GM19023 (cell line): Measurements from ENCODE around the gene PLVAP.
"Not testable (repeated sequence)": the region's sequence is repeated elsewhere in the genome, so short reads cannot be mapped to it uniquely, and the experiment has no call there.

Experiments
- ATAC-seq: cut with Tn5 transposase; IDR thresholded peaks from one replicate; pipeline ENCODE4 v1.9.1; 2021; ENCODE audit warnings: mild to moderate bottlenecking, moderate library complexity; ENCODE audit not compliant: unreplicated experiment

Gene PLVAP

DNA sequence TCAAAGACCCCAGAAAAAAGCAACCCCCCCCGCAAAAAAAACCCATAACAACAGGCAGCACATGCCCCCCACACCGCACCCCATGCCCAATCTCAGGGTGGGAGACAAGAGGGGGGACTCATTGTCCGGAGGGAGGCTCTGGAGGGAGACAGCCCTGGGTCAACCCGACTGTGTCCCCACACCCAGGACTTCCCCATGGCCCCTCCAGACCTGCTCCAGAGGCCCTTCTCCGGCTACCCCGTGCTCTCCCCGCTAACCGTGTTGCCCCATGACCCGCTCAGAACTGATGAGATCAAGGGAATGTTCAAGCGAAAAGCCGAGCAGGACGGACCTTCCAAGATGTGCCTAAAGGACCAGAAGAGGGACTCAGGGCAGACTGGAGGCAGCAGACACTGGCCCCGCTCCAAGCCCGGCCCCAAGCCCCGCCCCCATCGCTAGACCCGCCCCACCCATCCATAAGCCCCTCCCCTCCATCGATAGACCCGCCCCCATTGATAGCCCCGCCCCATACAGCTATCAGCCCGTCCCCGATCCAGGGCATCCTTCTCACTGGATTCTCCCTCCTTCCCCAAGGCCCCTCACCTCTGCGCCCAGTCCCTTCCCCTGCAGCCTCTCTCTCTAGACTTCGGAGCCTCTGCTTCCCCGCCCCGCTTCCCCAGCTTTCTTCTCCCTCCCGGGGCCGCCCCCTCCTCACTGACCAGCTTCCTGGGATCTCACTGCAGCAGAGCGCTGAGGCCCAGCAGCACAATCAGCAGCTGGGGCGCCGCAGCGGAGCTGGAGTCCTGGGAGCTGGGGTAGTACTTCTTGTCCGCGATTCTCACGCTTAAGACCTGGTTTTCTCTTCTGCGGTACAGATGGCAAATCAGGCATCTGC lies 26.1 kb upstream of the PLVAP start:
- no peak for ATAC-seq

DNA sequence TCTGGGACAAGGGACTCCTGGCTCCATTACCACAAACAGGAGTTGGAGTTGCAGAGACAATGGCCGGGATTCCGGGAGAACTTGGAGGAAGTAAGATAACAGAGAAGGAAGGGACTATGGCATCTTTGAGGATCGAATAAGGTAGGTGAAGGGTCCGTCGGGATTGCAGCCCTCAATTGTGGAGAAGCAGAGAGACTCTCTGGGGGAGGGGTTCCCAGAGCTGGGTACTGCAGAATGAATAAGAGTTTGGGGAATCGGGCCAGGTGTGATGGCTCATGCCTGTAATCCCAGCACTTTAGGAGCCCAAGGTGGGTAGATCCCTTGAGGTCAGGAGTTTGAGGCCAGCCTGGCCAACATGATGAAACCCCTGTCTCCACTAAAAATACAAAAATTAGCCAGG lies 24.5 kb upstream of the PLVAP start:
- ATAC-seq, result no peak

DNA sequence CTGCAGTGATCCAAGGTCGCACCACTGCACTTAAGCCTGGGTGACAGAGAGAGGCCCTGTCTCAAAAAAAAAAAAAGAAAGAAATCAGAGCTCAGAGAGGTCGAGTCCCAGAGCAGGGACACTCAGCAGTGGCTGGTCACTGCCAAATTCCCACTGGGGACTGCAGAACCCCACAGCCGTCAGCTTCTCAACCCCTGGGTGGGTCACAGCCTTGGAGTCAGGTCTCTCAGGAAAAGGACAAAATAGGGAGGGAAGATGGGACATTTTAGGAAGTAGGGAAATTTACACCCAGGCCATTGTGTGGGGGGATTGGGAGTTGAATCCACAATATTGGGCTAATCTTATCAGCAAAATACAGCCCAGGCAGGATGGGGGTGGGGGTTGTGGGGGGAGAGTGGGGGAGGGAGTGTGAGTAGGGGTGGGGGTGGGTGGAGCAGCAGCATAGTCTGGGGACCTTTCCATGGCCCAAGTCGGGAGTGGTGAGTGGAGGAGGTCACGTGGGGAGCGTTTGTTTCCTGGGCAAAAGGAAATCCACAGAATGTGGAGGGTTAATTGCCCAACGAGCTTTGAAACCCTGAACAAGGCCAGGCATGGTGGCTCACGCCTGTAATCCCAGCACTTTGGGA lies 21.9 kb upstream of the PLVAP start:
- ATAC-seq, result no peak

DNA sequence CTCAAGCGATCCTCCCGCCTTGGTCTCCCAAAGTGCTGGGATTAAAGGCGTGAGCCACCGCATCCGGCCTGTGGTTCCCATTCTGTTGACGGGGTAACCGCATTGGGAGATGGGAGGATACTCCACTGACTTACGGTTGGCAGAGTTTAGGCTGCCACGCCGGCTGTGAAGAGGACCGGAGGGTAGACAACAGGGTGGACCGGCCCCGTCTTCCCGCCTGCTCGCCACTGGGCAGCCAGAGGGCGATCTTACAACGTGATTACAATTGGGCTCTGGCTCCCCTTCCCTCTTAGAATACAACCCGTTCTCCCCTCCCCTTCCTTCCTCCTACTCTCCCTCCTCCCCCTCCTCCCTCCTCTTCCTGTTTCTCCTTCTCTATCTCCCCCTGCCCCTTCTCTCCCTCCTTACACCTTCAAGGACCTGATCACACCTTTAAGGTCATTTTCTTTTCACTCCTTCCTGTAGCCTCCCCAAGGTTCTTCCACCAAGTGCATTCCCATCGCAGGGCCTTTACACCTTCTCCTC lies 17.8 kb upstream of the PLVAP start:
- no peak for ATAC-seq

DNA sequence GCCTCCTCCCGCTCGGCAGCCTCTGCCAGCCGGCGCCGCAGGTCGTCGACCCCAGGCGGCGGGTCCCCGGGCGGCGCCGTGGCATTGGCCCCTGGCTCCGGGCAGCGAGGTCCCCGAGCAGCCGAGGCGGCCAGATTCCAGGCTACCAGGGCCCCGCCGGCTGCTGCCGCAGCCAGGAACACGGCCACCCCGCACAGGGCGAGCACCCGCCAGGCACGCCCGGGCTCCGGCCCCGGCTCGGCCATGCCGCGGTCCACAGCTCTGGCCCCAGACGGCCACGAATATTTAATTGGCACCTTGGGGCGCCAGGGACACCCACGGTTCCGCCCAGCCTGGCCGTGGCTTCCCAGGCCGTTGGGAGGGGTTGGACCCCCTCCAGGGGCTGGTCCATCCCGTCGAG lies 16.8 kb upstream of the PLVAP start, which contains the start of gene CCDC194:
Gene CCDC194, minus strand, starts transcription at position 283 of the 400 bp plus-strand sequence. Its CDS starts 38 bp downstream, at position 245.
- ATAC-seq, result no peak

DNA sequence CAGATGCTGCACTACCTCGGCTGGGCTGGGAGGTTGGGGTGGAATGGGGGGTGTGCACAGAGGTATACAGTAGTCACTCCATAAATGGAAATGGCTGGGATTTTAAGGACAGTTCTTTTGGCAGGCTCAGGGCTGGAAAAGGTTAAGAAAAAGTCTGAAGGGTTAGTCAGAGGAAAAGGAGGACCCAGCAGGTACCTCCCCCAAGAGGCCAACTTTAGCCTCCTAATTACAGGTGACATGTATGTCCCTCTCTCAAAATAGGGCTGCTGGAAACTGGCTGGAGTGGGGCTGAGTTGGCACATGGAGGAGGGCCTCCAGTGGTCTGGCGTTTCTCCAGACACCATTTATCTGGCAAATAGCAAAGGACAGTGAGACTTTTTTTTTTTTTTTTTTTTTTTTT lies 15.9 kb upstream of the PLVAP start:
- ATAC-seq, result no peak

DNA sequence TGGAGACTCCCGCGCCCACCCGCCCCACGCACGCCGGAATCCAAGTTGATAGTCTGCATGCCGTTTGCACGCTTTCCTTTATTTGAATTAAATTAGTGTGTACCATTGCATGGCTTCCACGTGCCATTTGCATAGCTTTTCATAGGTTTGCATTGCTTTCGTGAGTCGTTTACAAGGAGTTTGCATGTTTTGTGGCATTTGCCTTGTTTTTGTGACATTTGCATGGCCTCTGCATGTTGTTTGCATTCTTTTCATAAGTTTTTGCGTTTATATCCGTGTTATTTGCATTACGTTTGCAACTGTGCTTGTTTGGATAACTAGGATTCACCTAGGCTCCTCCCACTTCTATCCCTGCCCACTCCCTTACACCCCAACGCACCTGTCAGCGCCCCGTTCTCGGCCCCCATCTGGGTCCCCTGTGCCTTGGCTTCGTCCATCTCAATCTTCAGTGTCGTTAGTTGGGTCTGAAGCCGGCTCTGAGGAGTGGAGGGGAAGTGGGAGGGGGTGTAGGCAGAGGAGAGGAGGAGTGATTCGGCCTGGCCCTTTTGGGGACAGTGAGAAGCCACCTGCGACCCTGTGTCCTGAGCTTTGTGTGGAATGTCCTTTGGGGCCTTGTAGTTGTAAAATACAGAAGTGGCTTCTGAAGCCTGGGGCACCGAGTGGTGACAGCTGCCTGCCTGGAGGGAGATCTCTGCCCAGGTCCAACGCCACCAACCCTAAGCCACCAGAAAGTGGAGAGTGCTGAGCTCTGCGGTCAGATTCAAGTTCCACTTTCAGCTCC lies 14.4 kb upstream of the PLVAP start:
- ATAC-seq, result no peak

DNA sequence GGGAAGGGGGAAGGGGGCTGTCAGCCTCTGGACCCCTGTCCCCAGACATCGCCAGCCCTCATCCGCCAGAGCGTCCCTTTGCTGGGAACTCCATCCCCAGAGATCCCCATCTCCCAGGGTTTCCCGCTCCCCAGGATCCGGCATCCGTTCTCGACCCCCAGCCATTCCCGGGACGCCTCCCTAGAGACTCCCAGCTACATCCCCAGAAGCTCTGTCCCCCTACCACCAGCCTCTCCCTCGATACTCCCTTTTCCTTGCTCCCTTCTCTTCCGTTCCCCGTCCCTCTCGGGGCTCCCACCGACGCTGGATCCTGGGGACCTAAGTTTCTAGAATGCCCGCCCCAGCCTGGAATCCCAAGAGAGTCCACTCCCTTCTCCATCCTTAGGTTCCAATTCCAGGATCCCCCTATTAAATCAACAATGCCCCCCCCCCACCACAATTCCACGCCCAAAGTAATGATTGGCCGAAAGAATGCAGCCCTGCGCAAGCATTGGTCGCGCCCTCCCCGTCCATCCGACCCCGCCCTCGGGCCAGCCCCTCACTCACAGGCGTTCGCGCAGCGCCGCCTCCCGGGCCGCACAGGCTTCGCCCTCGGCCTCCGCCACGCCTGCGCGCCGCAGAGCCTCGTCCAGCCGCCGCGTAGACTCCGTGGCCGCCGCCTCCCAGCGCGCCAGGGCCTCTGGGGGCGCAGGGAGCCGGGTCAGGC lies 13.7 kb upstream of the PLVAP start:
- ATAC-seq, result peak; percentile 81

DNA sequence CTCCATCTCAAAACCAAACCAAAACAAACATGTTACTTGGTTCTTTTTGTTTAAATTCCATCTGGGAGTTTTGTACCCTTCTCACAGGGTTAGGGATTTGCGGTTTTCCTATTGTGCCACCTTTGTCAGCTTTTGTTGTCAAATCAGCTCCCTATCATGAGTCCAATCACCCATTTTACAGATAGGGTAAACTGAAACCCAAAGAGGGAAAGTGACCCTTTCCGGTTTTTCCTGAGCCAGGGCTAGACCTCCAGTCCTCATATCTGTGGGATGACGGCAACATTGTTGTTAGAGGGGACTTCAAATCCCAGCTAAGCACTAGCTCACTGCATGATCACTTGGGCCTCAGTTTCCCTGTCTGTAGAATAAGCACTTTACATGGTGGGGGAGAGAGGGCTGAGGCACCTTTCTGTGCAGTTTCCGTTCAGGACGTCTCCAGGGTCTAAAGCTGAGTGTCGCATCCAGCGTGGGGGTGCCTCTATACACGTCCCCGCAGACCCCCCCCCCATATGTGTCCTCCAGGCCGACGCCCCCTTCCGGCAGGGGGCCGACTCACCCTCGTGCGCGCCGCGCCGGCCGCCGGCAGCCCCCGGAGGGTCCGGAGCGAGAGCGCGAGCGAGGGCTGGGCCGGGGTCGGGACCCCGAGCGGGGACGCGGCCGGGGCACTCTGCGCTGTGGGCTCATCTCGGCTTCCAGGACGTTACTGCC lies 13.0 kb upstream of the PLVAP start:
- no peak for ATAC-seq

DNA sequence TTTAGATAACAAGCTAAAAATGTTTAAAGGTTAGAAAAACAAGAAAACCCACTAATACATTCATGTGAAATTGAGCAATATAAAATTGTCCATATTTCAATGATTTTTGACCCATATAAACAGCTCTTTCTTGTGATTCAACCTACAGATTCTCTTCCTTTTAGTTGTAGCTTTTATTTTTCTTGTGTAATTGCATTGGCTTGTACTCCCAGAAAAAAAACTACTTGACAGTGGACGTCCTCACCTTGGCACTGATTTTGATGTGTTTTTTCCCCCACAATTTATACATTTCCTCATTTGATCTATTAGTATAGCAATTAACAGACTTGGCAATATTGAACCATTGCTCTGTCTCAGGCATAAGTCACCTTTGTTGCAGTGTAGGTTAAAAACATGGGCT lies 12.1 kb upstream of the PLVAP start:
- no peak for ATAC-seq

DNA sequence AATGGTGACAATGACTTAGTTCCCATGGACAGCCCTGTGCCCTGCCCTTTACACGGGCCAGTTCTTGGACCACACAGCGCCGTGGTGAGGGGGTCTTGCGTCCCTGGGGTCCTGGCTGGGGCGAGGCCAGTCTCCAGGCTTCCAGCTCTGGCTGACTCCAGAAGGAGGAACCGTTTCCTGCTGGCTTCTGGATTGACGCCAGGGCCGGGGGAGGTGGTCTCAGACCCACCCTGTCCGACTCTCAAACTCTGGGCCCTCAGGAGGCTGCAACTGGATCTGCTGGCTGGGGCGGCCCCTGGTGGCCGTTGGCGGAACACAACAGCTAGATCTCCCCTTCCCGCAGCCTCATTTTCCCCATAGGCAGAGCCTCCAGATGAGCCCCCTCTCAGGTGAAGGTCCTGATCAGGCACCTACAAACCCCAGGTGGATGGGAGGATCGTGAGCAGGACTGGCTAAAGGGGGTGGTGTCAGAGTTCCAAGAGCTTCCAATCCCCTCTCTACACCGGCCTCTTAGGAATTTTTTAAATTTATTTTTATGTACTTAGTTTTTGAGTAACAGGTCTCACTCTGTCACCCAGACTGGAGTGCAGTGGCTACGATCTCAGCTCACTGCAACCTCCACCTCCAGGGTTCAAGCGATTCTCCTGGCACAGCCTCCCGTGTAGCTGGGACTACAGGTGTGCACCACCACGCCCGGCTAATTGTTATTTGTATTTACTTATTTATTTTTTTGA lies 8.9 kb upstream of the PLVAP start:
- ATAC-seq, result no peak

DNA sequence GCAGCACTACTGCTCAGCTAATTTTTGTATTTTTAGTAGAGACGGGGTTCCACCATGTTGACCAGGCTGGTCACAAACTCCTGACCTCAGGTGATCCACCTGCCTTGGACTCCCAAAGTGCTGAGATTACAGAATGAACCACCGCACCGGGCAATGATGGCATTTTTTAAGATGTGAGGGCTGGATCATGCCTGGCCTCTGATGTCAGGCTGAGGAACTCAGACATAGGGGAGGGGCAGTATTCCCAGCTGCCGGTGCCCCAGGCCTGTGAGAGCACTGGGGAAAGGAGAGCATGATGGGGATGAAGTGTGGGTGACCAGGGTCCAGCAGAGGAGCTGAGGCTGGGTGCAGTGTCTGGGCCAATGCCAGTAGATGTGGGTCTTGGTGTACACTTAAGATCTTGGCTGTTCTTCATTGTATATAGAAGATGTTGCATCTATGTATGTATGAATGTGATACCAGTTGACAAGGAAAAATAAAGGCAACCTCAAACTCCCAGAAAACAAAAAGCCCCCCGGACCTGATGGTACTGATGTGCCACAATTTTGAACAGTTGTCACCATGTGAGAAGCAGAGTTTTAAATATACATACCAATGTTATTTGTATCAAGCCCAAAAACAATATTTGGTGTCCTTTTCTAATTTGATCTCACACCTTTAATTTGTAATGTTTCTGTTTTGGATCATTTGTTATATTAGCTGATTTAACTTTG lies 3.4 kb upstream of the PLVAP start:
- no peak for ATAC-seq

DNA sequence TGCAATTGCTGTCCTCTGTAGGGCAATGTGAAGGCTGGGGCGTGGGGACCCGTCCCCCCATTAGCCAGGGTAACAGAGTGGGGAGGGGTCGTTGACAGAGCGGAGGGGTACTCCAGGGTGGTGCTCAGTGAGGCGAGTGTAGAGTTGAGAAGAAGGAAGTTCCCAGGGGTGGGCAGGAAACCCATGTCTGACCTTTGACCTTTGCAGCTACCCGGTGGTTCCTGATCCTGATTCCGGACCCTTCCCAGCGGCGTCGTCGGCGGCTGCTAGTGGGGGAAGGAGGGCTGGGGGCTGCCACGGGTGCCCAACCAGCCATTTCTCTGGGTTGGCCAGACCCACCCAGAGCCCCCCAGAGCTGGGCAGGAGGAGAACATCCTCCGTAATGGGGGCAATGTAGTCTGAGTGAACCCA lies 2.1 kb upstream of the PLVAP start:
- ATAC-seq, result no peak

DNA sequence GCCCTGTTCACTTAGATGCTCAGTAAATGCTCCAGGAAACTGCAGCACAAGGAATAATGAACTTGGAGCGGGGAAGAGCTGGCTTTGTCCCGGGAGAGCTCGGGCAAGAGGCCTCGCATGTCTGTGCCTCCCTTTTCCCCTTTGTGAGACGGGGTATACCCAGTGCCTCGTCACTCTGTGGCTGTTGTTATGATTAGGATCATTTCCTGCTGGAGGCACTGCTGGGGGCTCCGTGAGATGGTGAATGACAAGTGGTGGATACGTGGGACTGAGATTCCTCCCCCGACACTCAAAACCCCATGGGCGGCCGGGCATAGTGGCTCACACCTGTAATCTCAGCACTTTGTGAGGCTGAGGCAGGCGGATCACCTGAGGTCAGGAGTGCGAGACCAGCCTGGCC lies 1.1 kb upstream of the PLVAP start:
- ATAC-seq, result no peak

DNA sequence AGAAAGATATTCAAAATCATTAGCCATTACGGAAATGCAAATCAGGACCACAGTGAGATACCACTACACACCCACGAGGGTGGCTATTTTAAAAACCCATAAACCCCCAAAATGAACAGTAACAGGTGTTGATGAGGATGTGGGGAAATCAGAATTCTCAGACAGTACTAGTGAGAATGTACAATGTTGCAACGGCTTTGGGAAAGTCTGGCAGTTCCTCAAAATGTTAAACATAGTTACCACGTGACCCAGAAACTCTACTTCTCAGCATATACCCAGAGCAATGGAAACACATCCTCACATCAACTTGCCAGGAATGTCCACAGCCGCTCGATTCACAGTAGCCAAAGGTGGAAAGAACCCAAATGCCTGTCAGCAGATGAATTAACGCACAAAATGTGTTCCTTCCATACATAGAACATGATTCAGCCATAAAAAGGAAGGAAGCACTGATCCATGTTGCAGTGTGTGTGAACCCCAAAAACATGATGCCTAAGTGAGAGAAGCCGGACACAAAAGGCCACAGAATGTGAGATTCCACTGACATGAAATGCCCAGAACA lies 7.0 kb downstream of the PLVAP start:
- ATAC-seq, result peak; percentile 72

DNA sequence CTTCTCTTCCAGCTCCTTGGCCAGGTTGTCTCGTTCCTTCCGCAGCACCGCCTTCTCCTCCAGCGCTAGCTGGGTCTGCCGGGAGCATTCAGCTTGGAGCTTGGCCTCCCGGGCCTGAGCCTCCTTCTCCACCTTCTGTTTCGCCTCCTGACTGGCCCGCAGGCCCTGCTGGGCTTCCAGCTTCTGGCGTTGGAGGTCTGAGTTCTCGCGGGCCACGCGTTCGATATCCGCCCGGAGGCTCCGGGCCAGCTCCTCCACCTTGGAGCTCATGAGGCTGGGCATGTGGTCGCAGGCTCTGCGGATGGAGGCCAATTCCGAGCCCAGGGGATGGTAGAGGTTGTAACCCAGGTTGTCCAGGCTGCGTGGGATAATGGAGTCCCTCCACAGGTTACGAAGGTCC lies 11.8 kb downstream of the PLVAP start:
- no peak for ATAC-seq

DNA sequence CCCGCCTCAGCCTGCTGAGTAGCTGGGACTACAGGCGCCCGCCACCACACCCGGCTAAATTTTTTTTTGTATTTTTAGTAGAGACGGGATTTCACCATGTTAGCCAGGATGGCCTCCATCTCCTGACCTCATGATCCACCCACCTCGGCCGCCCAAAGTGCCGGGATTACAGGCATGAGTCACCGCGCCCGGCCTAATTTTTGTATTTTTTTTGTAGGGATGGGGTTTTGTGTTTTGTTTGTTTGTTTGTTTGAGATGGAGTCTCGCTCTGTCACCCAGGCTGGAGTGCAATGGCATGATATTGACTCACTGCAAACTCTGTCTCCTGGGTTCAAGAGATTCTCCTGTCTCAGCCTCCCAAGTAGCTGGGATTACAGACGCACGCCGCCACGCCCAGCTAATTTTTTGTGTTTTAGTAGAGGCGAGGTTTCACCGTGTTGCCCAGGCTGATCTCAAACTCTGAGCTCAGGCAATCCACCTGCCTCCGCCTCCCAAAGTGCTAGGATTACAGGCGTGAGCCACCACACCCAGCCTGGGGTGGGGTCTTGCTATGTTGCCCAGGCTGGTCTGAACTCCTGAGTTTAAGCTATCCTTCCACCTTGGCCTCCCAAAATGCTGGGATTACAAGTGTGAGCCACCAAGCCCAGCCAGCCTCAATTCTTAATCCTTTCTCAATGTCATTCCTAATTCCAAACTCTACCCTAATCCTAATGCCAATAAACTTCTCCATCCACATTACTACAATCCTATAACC lies 13.1 kb downstream of the PLVAP start:
- ATAC-seq, result not testable (repeated sequence)
